B cell (primary cell): ENCODE data around the gene USP44.

Source experiments
- CTCF ChIP-seq: fragments of 200-600 bp; IDR thresholded peaks from one replicate; pipeline ENCODE4 v1.8.0; 2022; ENCODE audit warnings: antibody characterized with exemption, mild to moderate bottlenecking
- EZH2 ChIP-seq: IDR thresholded peaks from 2 replicates; pipeline ENCODE4 v1.6.1; 2012; ENCODE audit warnings: borderline replicate concordance, low read depth, mild to moderate bottlenecking, moderate library complexity, low read length; ENCODE audit not compliant: insufficient read depth, poor library complexity, severe bottlenecking

GRCh38 chr12:95517246-95517645, 34.0 kb downstream of the USP44 start:
- TF ChIP-seq CTCF (no peak), EZH2 (no peak)
